Fibroblast of lung (primary cell): Measurements from ENCODE around the gene POLN. TPM values are rescaled to one million over a fixed set of nuclear protein-coding genes. Genes with fewer than 3 reads are reported as not detected.

ENCODE experiments used
- DNase-seq, 2 donors: peaks; one replicate each; pipeline versions ENCODE4 v3.0.0 to v3.0.0-alpha.2; 2010; ENCODE audit warnings: low read depth in 2 of 2
- H2AFZ ChIP-seq: 2 replicates; pipeline ENCODE4 v1.5.1; 2012; ENCODE audit warnings: low read length, control low read depth, inconsistent platforms
- H3K27ac ChIP-seq: 2 replicates; pipeline ENCODE4 v1.5.1; 2011; ENCODE audit warnings: low read length, control low read depth; ENCODE audit not compliant: insufficient read depth
- H3K27me3 ChIP-seq: 2 replicates; pipeline ENCODE4 v1.5.1; 2011; ENCODE audit warnings: mild to moderate bottlenecking, low read length; ENCODE audit not compliant: control insufficient read depth, insufficient read depth
- H3K36me3 ChIP-seq: 2 replicates; pipeline ENCODE4 v1.5.1; 2011; ENCODE audit warnings: low read length; ENCODE audit not compliant: control insufficient read depth, insufficient read depth
- H3K4me1 ChIP-seq: 2 replicates; pipeline ENCODE4 v1.5.1; 2011; ENCODE audit warnings: low read length; ENCODE audit not compliant: control insufficient read depth, insufficient read depth; ENCODE audit errors: extremely low read depth
- H3K4me2 ChIP-seq: 2 replicates; pipeline ENCODE4 v1.5.1; 2011; ENCODE audit warnings: low read length, control low read depth; ENCODE audit not compliant: insufficient read depth; ENCODE audit errors: extremely low read depth
- H3K4me3 ChIP-seq, 4 experiments: fragments of 200-600 bp in 1 of 4; sonication (generic) in 1 of 4; replicated peaks in 1 of 4; 2 replicates each; pipeline ENCODE4 v1.5.1; 2011 to 2016; ENCODE audit warnings: low read length in 4 of 4, low read depth in 3 of 4, mild to moderate bottlenecking in 3 of 4, control low read depth in 2 of 4, inconsistent platforms in 1 of 4, mixed read lengths in 1 of 4; ENCODE audit not compliant: insufficient read depth in 1 of 4; ENCODE audit errors: control extremely low read depth in 1 of 4
- H3K79me2 ChIP-seq: 2 replicates; pipeline ENCODE4 v1.5.1; 2012; ENCODE audit warnings: mild to moderate bottlenecking, low read length, inconsistent platforms; ENCODE audit not compliant: control insufficient read depth, insufficient read depth
- H3K9ac ChIP-seq: 2 replicates; pipeline ENCODE4 v1.5.1; 2011; ENCODE audit warnings: mild to moderate bottlenecking, low read length, control low read depth; ENCODE audit not compliant: insufficient read depth
- H3K9me3 ChIP-seq: 2 replicates; pipeline ENCODE4 v1.5.1; 2012; ENCODE audit warnings: low read depth, low read length; ENCODE audit not compliant: control insufficient read depth, insufficient read depth
- H4K20me1 ChIP-seq: 2 replicates; pipeline ENCODE4 v1.5.1; 2011; ENCODE audit warnings: low read length; ENCODE audit not compliant: control insufficient read depth, insufficient read depth; ENCODE audit errors: extremely low read depth
- EZH2 ChIP-seq: IDR thresholded peaks from 2 replicates; pipeline ENCODE4 v1.5.1; 2012; ENCODE audit warnings: low read length, control low read depth, mild to moderate bottlenecking; ENCODE audit errors: missing control alignments
- polyA plus RNA-seq, 2 donors: library from polyadenylated mRNA; depleted of rRNA in 1 of 2; stranded (reverse) in 1 of 2; unstranded in 1 of 2; fragments of >200 nt; gene quantifications; 2 replicates each; pipeline ENCODE4 v1.2.1, GENCODE V29; 2011 to 2012; ENCODE audit warnings: missing spikeins in 1 of 2
- total RNA-seq: library from RNA; depleted of rRNA; stranded (reverse); fragments of >200 nt; gene quantifications from 2 replicates; pipeline ENCODE4 v1.2.1, GENCODE V29; 2014
- TF ChIP-seq, protein P1 (sequence below), 2 donors: IDR thresholded peaks in 1 of 2; conservative IDR thresholded peaks in 1 of 2; 1 replicate in 1 of 2; 2 replicates in 1 of 2; pipeline ENCODE4 v1.5.1; 2011 to 2012; ENCODE audit warnings: low read length in 2 of 2, control low read depth in 1 of 2, inconsistent platforms in 1 of 2, low read depth in 1 of 2, mild to moderate bottlenecking in 1 of 2

POLN gene
- total and polyA plus RNA-seq, 2 donors (not counting 1 experiment from before 2014, with no cell fraction given), result 0.58 to 5.6 TPM

DNA sequence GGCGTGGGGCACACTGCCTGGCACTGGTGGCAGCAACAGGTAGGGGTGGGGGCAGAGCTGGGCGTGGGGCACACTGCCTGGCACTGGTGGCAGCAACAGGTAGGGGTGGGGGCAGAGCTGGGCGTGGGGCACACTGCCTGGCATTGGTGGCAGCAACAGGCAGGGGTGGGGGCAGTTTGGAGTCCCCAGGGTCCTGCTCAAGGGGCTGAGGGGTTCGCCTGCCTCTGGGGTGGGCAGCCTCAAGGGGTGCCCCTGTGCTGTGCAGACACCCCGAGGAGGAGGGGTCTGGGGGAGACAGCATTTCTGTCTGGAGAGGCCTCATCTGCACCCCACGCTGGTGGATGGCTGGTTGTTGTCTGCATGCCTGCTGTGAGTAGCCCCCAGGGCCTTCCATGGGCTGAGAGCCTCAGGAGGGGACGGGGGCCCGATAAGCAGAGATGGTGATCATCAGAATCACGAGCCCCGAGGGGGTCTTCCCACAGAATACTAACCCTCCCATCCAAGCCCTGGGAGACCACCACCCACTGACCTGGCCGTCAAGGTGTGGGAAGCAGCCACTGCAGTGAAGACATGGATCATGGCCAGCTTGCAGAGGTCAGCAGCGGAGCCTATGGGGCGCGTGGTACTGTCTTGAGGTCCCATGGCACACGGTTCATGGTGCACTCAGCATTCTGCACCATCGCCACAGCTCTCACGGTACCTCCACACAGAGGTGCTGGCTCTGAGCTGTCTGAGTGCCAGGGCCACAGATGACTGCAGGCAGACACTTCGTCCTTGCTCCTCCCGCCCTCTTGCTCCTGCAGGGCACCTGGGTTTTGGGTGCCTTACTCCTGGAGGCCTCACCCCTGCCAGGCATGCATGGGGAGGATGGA lies 161.3 kb downstream of the POLN start:
- no peak overlapping the region for H3K27ac ChIP-seq
- H3K9me3 ChIP-seq, result no peaks in the 10 kb centered on the region
- H3K4me2 ChIP-seq, result no peak overlapping the region
- no peaks in the 10 kb centered on the region for H3K36me3 ChIP-seq
- no peak overlapping the region for H2AFZ ChIP-seq
- no peaks in the 10 kb centered on the region for H3K4me1 ChIP-seq
- no peak for TF ChIP-seq EZH2
- TF ChIP-seq, protein P1, sequence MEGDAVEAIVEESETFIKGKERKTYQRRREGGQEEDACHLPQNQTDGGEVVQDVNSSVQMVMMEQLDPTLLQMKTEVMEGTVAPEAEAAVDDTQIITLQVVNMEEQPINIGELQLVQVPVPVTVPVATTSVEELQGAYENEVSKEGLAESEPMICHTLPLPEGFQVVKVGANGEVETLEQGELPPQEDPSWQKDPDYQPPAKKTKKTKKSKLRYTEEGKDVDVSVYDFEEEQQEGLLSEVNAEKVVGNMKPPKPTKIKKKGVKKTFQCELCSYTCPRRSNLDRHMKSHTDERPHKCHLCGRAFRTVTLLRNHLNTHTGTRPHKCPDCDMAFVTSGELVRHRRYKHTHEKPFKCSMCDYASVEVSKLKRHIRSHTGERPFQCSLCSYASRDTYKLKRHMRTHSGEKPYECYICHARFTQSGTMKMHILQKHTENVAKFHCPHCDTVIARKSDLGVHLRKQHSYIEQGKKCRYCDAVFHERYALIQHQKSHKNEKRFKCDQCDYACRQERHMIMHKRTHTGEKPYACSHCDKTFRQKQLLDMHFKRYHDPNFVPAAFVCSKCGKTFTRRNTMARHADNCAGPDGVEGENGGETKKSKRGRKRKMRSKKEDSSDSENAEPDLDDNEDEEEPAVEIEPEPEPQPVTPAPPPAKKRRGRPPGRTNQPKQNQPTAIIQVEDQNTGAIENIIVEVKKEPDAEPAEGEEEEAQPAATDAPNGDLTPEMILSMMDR (conservative IDR thresholded peaks at IDR 0.05 in 1 of 2, IDR thresholded peaks at IDR 0.05 in 1 of 2; ENCODE audit: low read depth in 1 of 2, low read length in 2 of 2), result no peak
- DNase-seq, result no peak
- H3K9ac ChIP-seq, result no peak overlapping the region
- H4K20me1 ChIP-seq, result no peaks in the 10 kb centered on the region
- H3K4me3 ChIP-seq, result no peak overlapping the region
- no peaks in the 10 kb centered on the region for H3K79me2 ChIP-seq
- H3K27me3 ChIP-seq, result no peaks in the 10 kb centered on the region

DNA sequence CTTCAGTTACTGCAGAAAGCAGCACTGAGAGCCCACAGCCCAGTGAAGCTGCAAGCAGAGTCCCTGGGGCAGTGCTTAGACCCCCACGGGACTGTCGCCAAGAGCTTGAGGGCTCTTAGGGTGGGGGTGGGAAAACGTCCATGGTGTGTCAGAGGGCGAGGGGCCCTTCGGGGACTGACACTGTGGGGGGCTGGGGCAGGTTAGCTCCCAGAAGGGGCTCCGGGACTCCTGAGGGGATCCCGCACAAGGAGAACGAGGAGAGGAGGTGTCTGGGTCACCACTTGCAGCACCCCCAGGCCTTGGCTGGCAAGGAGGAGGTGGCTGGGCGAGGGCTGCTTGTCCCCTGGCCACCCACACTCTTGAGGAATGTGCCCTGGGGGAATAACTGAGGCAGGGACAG lies 162.0 kb downstream of the POLN start:
- Histone ChIP-seq H3K36me3 (no peaks in the 10 kb centered on the region), H3K4me3 (no peak overlapping the region)
- no peak for TF ChIP-seq EZH2
- TF ChIP-seq, protein P1 (conservative IDR thresholded peaks at IDR 0.05 in 1 of 2, IDR thresholded peaks at IDR 0.05 in 1 of 2; ENCODE audit: low read depth in 1 of 2, low read length in 2 of 2), result no peak

DNA sequence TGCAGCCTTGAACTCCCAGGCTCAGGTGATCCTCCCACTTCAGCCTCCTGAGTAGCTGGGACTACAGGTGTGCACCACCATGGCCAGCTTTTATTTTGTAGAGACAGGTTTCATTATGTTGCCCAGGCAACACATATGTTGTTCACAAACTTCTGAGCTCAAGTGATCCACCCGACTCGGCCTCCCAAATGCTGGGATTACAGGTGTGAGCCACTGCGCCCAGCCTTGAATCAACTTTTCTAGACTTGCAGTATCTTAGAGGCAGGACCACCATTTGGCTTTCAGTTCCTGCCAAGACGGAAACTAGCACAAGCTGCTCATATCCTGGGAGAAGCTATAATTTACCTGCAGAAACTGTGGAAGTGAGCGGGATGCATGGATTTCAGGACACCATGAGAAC lies 162.9 kb downstream of the POLN start:
- H3K36me3 ChIP-seq, result no peaks in the 10 kb centered on the region
- DNase-seq, result no peak

More for the DNA sequence above, 162.0 kb downstream of the POLN start:
- Histone ChIP-seq H4K20me1 (no peaks in the 10 kb centered on the region), H3K27me3 (no peaks in the 10 kb centered on the region), H3K9me3 (no peaks in the 10 kb centered on the region), H3K27ac (no peak overlapping the region), H3K9ac (no peak overlapping the region), H3K4me1 (no peaks in the 10 kb centered on the region), H3K79me2 (no peaks in the 10 kb centered on the region), H2AFZ (no peak overlapping the region), H3K4me2 (no peak overlapping the region)
- no peak for DNase-seq

More for the DNA sequence above, 162.9 kb downstream of the POLN start:
- no peak overlapping the region for H2AFZ ChIP-seq
- no peak overlapping the region for H3K27ac ChIP-seq
- no peaks in the 10 kb centered on the region for H3K79me2 ChIP-seq
- H3K4me2 ChIP-seq, result no peak overlapping the region
- H3K4me1 ChIP-seq, result no peaks in the 10 kb centered on the region
- H3K9me3 ChIP-seq, result no peaks in the 10 kb centered on the region
- no peak overlapping the region for H3K9ac ChIP-seq
- H3K4me3 ChIP-seq, result no peak overlapping the region
- H3K27me3 ChIP-seq, result no peaks in the 10 kb centered on the region
- no peak for TF ChIP-seq EZH2
- no peaks in the 10 kb centered on the region for H4K20me1 ChIP-seq
